Measurements from ENCODE around the gene RABGGTB. TPM values are rescaled to one million over a fixed set of nuclear protein-coding genes. Genes with fewer than 3 reads are reported as not detected.
A peak's percentile ranks its signal among the peaks of the same experiment; 100 is the strongest.
"Not testable (repeated sequence)": the region's sequence is repeated elsewhere in the genome, so short reads cannot be mapped to it uniquely, and the experiment has no call there.

Gene RABGGTB
- total and polyA plus RNA-seq, 4 donors = 74.3 to 101 (median 79.6) TPM

DNA sequence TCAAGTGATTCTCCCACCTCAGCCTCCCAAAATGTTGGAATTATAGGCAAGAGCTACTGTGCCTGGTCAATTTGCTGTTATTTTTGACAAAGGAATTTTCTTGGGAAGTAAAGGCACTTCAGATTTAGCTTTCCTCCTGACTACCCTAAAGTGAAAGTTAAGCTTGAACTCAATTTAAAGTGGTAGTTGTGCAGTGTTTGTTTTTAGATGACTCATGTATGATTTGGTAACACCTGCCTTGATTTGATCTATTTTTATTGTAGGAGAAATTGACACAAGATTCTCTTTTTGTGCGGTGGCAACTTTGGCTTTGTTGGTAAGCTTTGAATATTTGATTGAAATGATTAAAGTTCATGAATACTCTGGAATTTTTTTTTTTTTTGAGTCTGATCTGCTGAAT lies 5.0 kb downstream of the RABGGTB start:
- no peaks in the 10 kb centered on the region for H3K27me3 ChIP-seq (ENCODE audit: control insufficient read depth, insufficient read depth, low read length)
- H3K4me1 ChIP-seq (ENCODE audit: control insufficient read depth, insufficient read depth, low read length) = peaks cover 5% of the 10 kb centered on the region
- WGBS (ENCODE audit: insufficient coverage) = no CpG with 5 or more reads among the region's 1 CpG
- H3K36me3 ChIP-seq (ENCODE audit: control insufficient read depth, insufficient read depth, low read length) = peaks cover 24% of the 10 kb centered on the region
- DNase-seq (ENCODE audit: low read depth in 4 of 6, low spot score in 6 of 6) = no peak
- no peak overlapping the region for H3K27ac ChIP-seq (ENCODE audit: low read depth, low read length)
- H3K9me3 ChIP-seq (ENCODE audit: control insufficient read depth, insufficient read depth, low read length) = no peaks in the 10 kb centered on the region
- no peak overlapping the region for H3K4me3 ChIP-seq (ENCODE audit: low read depth, low read length)

DNA sequence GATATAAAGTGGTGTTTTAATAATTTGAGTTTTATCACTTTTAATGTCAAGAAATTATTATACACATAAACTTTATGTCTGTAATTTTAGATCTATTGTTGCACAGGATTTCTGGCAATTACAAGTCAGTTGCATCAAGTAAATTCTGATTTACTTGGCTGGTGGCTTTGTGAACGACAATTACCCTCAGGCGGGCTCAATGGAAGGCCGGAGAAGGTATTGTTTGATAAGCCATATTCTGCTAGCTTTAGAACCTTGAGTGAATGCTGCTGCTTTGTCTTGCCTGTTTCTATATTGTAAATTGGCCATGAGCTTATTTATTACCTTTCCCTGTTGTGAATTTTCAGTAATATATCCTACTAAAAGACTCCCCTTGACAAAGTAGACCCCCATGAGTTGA lies 6.0 kb downstream of the RABGGTB start:
- WGBS (ENCODE audit: insufficient coverage) = 85% methylated on average over 3 of the region's 3 CpGs

DNA sequence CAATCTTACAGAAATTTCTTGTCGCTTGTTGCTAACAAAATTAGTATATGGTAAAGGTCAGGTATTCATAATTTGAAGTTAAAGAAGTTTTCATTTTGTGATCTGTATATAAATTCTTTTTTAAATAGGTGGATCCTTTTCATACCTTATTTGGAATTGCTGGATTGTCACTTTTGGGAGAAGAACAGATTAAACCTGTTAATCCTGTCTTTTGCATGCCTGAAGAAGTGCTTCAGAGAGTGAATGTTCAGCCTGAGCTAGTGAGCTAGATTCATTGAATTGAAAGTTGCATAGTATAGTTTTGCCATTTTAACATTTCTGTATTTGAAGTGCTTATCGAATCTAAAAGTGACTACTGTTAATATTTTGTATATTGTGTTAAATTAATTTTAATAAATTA lies 8.3 kb downstream of the RABGGTB start:
- no peaks in the 10 kb centered on the region for H3K27me3 ChIP-seq (ENCODE audit: control insufficient read depth, insufficient read depth, low read length)
- no peak overlapping the region for H3K4me3 ChIP-seq (ENCODE audit: low read depth, low read length)
- no peak for DNase-seq (ENCODE audit: low read depth in 4 of 6, low spot score in 6 of 6)
- no peaks in the 10 kb centered on the region for H3K9me3 ChIP-seq (ENCODE audit: control insufficient read depth, insufficient read depth, low read length)
- H3K4me1 ChIP-seq (ENCODE audit: control insufficient read depth, insufficient read depth, low read length) = no peaks in the 10 kb centered on the region
- WGBS (ENCODE audit: insufficient coverage) = no CpG with 5 or more reads among the region's 2 CpGs
- H3K36me3 ChIP-seq (ENCODE audit: control insufficient read depth, insufficient read depth, low read length) = peaks cover 38% of the 10 kb centered on the region
- H3K27ac ChIP-seq (ENCODE audit: low read depth, low read length) = no peak overlapping the region

More for the DNA sequence above, 6.0 kb downstream of the RABGGTB start:
- H3K27ac ChIP-seq (ENCODE audit: low read depth, low read length) = no peak overlapping the region
- peaks cover 5% of the 10 kb centered on the region for H3K4me1 ChIP-seq (ENCODE audit: control insufficient read depth, insufficient read depth, low read length)
- H3K27me3 ChIP-seq (ENCODE audit: control insufficient read depth, insufficient read depth, low read length) = no peaks in the 10 kb centered on the region
- H3K4me3 ChIP-seq (ENCODE audit: low read depth, low read length) = no peak overlapping the region
- no peaks in the 10 kb centered on the region for H3K9me3 ChIP-seq (ENCODE audit: control insufficient read depth, insufficient read depth, low read length)
- peaks cover 32% of the 10 kb centered on the region for H3K36me3 ChIP-seq (ENCODE audit: control insufficient read depth, insufficient read depth, low read length)
- no peak for DNase-seq (ENCODE audit: low read depth in 4 of 6, low spot score in 6 of 6)

DNA sequence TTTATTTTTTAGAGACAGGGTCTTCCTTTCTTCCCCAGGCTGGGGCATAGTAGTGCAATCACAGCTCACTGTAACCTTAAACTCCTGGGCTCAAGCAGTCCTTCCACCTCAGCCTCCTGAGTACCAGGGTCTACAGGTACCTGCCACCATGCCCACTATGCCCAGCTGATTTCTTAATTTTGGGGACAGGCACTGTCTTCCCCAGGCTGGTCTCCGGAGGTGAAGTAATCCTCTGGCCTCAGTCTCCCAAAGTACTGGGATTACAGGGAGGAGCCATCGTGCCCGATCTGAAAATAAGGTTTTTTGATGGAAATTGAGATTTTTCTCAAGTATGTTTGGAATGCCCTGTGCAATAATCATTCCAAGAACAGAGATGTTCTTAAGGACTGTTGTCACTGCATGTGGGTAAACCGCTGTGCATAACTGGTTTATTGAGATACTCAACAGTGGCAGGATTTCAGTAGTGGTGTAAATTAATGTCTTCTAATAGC lies 9.7 kb downstream of the RABGGTB start:
- peaks cover 35% of the 10 kb centered on the region for H3K36me3 ChIP-seq (ENCODE audit: control insufficient read depth, insufficient read depth, low read length)
- WGBS (ENCODE audit: insufficient coverage) = 100% methylated on average over 3 of the region's 4 CpGs
- no peak for DNase-seq (ENCODE audit: low read depth in 4 of 6, low spot score in 6 of 6)

DNA sequence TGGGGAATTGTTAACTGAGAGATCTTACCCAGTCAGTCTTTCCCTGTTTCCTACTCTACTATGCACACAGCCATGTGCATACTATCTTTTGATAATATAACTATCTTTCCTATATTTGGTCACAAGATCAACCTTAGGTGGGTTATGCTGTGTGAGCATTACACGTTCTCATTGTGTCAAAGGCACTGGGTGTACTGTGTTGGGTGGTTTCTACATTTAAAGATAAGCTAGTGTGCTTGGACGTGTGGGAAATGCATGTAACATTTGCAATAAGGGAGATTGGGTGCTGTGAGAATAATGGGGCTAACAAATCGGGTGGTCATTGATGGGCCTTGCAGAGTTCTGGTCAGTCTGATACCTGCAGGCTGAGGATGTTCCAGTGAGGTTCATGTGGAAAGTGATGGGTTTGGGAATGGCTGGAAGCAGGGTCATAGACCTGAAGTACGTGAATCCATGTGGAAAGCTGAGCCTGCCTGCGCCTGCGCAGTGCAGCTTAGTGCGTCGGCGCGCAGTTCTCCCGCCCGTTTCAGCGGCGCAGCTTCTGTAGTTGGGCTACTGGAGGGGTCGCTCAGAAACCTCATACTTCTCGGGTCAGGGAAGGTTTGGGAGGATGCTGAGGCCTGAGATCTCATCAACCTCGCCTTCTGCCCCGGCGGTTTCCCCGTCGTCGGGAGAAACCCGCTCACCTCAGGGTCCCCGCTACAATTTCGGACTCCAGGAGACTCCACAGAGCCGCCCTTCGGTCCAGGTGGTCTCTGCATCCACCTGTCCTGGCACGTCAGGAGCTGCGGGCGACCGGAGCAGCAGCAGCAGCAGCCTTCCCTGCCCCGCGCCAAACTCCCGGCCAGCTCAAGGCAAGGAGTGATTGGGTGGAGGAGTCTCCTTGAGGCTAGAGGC lies 10.6 kb downstream of the RABGGTB start, which contains the start of gene MSH4:
MSH4 (plus strand) TSS at position 507 of the 897 bp plus-strand sequence; CDS start at position 611, 104 bp downstream.
- no peaks in the 10 kb centered on the region for H3K9me3 ChIP-seq (ENCODE audit: control insufficient read depth, insufficient read depth, low read length)
- no peaks in the 10 kb centered on the region for H3K4me1 ChIP-seq (ENCODE audit: control insufficient read depth, insufficient read depth, low read length)
- 94% methylated on average over 34 of the region's 34 CpGs for WGBS (ENCODE audit: insufficient coverage)
- H3K27me3 ChIP-seq (ENCODE audit: control insufficient read depth, insufficient read depth, low read length) = no peaks in the 10 kb centered on the region
- H3K36me3 ChIP-seq (ENCODE audit: control insufficient read depth, insufficient read depth, low read length) = peaks cover 33% of the 10 kb centered on the region
- DNase-seq (ENCODE audit: low read depth in 4 of 6, low spot score in 6 of 6) = peak in 1 of 6 donors; percentile 72
- H3K27ac ChIP-seq (ENCODE audit: low read depth, low read length) = no peak within 1 kb of the TSS
- H3K4me3 ChIP-seq (ENCODE audit: low read depth, low read length) = no peak within 1 kb of the TSS

More for the DNA sequence above, 9.7 kb downstream of the RABGGTB start:
- Histone ChIP-seq H3K4me1 (ENCODE audit: control insufficient read depth, insufficient read depth, low read length) (no peaks in the 10 kb centered on the region), H3K27me3 (ENCODE audit: control insufficient read depth, insufficient read depth, low read length) (no peaks in the 10 kb centered on the region), H3K9me3 (ENCODE audit: control insufficient read depth, insufficient read depth, low read length) (no peaks in the 10 kb centered on the region), H3K4me3 (ENCODE audit: low read depth, low read length) (no peak overlapping the region), H3K27ac (ENCODE audit: low read depth, low read length) (no peak overlapping the region)

DNA sequence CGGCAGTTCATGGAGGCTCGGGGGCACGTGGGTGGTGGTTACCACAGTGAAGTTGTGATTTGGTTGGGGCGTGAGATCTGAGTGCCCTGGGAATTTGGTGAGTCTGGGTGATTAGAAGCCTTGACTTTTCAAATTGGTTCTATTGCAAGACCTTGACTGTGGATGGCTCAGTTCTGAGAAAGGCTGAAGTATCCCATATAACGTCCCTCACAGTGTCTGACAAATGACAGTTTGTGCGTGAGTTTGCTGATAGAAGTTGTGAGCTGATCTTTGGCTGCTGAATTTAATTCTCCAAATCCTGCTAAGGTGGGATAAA lies 11.2 kb downstream of the RABGGTB start:
- peaks cover 33% of the 10 kb centered on the region for H3K36me3 ChIP-seq (ENCODE audit: control insufficient read depth, insufficient read depth, low read length)
- no peak for DNase-seq (ENCODE audit: low read depth in 4 of 6, low spot score in 6 of 6)
- H3K4me1 ChIP-seq (ENCODE audit: control insufficient read depth, insufficient read depth, low read length) = no peaks in the 10 kb centered on the region
- H3K27me3 ChIP-seq (ENCODE audit: control insufficient read depth, insufficient read depth, low read length) = no peaks in the 10 kb centered on the region
- no peaks in the 10 kb centered on the region for H3K9me3 ChIP-seq (ENCODE audit: control insufficient read depth, insufficient read depth, low read length)
- WGBS (ENCODE audit: insufficient coverage) = 98% methylated on average over 5 of the region's 6 CpGs
- H3K27ac ChIP-seq (ENCODE audit: low read depth, low read length) = no peak overlapping the region
- H3K4me3 ChIP-seq (ENCODE audit: low read depth, low read length) = no peak overlapping the region

DNA sequence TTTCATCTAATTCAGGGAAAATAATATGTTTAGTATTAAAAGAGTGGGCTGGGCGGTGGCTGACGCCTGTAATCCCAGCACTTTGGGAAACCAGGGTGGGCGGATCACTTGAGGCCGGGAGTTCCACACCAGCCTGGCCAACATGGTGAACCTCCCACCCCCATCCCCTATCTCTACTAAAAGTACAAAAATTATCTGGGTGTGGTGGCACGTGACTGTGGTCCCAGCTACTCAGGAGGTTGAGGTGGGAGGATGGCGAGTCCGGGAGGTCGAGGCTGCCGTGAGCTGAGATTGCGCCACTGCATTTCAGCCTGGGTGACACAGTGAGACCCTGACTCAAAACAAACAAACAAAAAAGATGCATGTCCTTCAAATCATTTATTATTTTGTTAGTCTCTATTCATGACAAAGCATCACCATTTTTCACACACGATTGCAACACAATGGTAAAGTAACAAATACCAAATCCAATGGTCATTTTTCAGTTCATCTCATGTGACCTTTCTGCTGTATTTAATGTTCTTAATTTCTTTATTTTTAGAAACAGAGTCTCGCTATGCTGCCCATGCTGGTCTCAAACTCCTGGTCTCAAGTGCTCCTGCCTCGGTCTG lies 11.7 kb downstream of the RABGGTB start:
- WGBS (ENCODE audit: insufficient coverage) = 88% methylated on average over 2 of the region's 13 CpGs
- Histone ChIP-seq H3K4me1 (ENCODE audit: control insufficient read depth, insufficient read depth, low read length) (no peaks in the 10 kb centered on the region), H3K27ac (ENCODE audit: low read depth, low read length) (no peak overlapping the region), H3K27me3 (ENCODE audit: control insufficient read depth, insufficient read depth, low read length) (no peaks in the 10 kb centered on the region), H3K36me3 (ENCODE audit: control insufficient read depth, insufficient read depth, low read length) (peaks cover 31% of the 10 kb centered on the region), H3K4me3 (ENCODE audit: low read depth, low read length) (no peak overlapping the region), H3K9me3 (ENCODE audit: control insufficient read depth, insufficient read depth, low read length) (no peaks in the 10 kb centered on the region)
- DNase-seq (ENCODE audit: low read depth in 4 of 6, low spot score in 6 of 6) = no peak

DNA sequence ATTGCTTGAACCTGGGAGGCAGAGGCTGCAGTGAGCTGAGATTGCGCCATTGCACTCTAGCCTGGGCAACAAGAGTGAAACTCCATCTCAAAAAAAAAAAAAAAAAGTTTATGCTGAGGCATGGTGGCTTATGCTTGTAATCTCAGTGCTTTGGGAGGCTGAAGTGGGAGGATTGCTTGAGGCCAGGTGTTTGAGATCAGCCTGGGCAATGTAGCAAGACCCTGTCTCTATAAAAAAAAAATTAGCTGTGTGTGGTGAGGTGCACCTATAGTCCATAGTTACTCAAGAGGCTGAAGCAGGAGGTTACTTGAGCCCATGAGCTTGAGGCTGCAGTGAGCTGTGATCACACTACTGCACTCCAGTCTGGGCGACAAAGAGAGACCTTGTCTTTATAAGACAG lies 15.4 kb downstream of the RABGGTB start:
- peaks cover 14% of the 10 kb centered on the region for H3K36me3 ChIP-seq (ENCODE audit: control insufficient read depth, insufficient read depth, low read length)
- H3K4me3 ChIP-seq (ENCODE audit: low read depth, low read length); DNase-seq (ENCODE audit: low read depth in 4 of 6, low spot score in 6 of 6); H3K27ac ChIP-seq (ENCODE audit: low read depth, low read length); H3K4me1 ChIP-seq (ENCODE audit: control insufficient read depth, insufficient read depth, low read length); H3K27me3 ChIP-seq (ENCODE audit: control insufficient read depth, insufficient read depth, low read length); H3K9me3 ChIP-seq (ENCODE audit: control insufficient read depth, insufficient read depth, low read length): not testable (repeated sequence)
- WGBS (ENCODE audit: insufficient coverage) = 100% methylated on average over 1 of the region's 2 CpGs

DNA sequence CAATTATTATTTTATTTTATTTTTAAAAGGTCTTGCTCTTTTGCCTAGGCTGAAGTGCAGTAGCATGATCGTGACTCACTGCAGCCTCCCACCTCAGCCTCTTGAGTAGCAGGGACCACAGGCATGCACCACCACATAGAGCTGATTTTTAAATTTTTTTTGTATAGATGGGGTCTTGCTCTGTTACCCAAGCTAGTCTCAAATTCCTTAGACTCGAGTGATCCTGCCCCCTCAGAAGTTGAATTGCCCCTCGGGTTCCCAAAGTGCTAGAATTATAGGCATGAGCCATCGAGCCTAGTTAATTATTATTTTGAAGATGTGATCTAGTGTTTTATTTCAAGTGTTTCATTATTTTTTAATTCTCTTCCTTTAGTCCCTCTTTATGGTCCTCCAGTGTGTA lies 22.9 kb downstream of the RABGGTB start:
- Histone ChIP-seq H3K4me1 (ENCODE audit: control insufficient read depth, insufficient read depth, low read length) (no peaks in the 10 kb centered on the region), H3K4me3 (ENCODE audit: low read depth, low read length) (no peak overlapping the region), H3K27me3 (ENCODE audit: control insufficient read depth, insufficient read depth, low read length) (no peaks in the 10 kb centered on the region), H3K27ac (ENCODE audit: low read depth, low read length) (no peak overlapping the region), H3K9me3 (ENCODE audit: control insufficient read depth, insufficient read depth, low read length) (no peaks in the 10 kb centered on the region), H3K36me3 (ENCODE audit: control insufficient read depth, insufficient read depth, low read length) (no peaks in the 10 kb centered on the region)
- no peak for DNase-seq (ENCODE audit: low read depth in 4 of 6, low spot score in 6 of 6)
- WGBS (ENCODE audit: insufficient coverage) = no CpG with 5 or more reads among the region's 4 CpGs
